Testis (tissue), 2 donors: ENCODE measurements around the gene SIX3.

Experiments
- POLR2A ChIP-seq: fragments of 450-650 bp; IDR thresholded peaks from one replicate; pipeline ENCODE4 v1.6.1; 2017; ENCODE audit warnings: antibody characterized with exemption, mild to moderate bottlenecking, moderate library complexity
- TF ChIP-seq, protein P1 (sequence below), 3 experiments: fragments of 450-650 bp in 2 of 3; fragments of 200-600 bp in 1 of 3; sonication (generic) in 1 of 3; IDR thresholded peaks; one replicate each; pipeline ENCODE4 v1.5.1; 2016 to 2019; ENCODE audit warnings: antibody characterized with exemption in 3 of 3, mild to moderate bottlenecking in 2 of 3, moderate library complexity in 1 of 3

DNA sequence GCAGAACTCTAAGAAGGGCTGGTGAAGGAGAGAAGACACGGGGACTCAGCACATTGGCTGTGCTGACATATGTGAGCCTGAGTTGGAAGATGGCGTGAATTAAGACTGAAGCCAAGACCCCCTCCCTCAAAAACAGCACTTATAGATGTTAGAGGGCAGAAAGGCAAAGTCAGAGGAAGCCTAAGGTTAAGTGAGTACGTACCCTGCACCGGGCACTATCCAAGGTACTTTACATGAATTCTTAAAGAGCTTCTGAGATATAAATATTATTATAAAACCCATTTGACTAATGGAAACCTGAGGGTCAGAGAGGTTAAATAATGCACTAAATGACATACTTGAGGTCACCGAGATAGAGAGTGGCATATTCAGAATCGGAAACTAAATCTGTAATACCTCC lies 25.6 kb downstream of the SIX3 start:
- TF ChIP-seq POLR2A = no peak
- TF ChIP-seq, protein P1, sequence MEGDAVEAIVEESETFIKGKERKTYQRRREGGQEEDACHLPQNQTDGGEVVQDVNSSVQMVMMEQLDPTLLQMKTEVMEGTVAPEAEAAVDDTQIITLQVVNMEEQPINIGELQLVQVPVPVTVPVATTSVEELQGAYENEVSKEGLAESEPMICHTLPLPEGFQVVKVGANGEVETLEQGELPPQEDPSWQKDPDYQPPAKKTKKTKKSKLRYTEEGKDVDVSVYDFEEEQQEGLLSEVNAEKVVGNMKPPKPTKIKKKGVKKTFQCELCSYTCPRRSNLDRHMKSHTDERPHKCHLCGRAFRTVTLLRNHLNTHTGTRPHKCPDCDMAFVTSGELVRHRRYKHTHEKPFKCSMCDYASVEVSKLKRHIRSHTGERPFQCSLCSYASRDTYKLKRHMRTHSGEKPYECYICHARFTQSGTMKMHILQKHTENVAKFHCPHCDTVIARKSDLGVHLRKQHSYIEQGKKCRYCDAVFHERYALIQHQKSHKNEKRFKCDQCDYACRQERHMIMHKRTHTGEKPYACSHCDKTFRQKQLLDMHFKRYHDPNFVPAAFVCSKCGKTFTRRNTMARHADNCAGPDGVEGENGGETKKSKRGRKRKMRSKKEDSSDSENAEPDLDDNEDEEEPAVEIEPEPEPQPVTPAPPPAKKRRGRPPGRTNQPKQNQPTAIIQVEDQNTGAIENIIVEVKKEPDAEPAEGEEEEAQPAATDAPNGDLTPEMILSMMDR (IDR thresholded peaks at IDR 0.05) = no peak
